H9 (cell line): Measurements from ENCODE around the gene PCDHGC3. TPM values are rescaled to one million over a fixed set of nuclear protein-coding genes. Genes with fewer than 3 reads are reported as not detected.
A peak's percentile ranks its signal among the peaks of the same experiment; 100 is the strongest.

Experiments
- DNase-seq: peaks from one replicate; pipeline ENCODE4 v3.0.0-alpha.2; 2017
- H2AFZ ChIP-seq: one replicate; pipeline ENCODE4 v1.6.1; 2013; ENCODE audit warnings: mild to moderate bottlenecking, low read length, control low read depth, moderate library complexity
- H2AK5ac ChIP-seq: 2 replicates; pipeline ENCODE4 v1.6.1; 2013; ENCODE audit warnings: low read length, control low read depth, mixed read lengths; ENCODE audit not compliant: insufficient read length
- H2BK120ac ChIP-seq: one replicate; pipeline ENCODE4 v1.6.1; 2013; ENCODE audit warnings: low read depth, mild to moderate bottlenecking, low read length, control low read depth, inconsistent platforms; ENCODE audit not compliant: poor library complexity, severe bottlenecking
- H2BK12ac ChIP-seq: 2 replicates; pipeline ENCODE4 v1.6.1; 2013; ENCODE audit warnings: low read length, control low read depth, mixed read lengths, low read depth; ENCODE audit not compliant: insufficient read length
- H2BK15ac ChIP-seq: 2 replicates; pipeline ENCODE4 v1.6.1; 2013; ENCODE audit warnings: low read depth, low read length, control low read depth
- H2BK20ac ChIP-seq: one replicate; pipeline ENCODE4 v1.6.1; 2013; ENCODE audit warnings: low read depth, mild to moderate bottlenecking, low read length, control low read depth, inconsistent platforms; ENCODE audit not compliant: poor library complexity, severe bottlenecking
- H2BK5ac ChIP-seq: 2 replicates; pipeline ENCODE4 v1.6.1; 2013; ENCODE audit warnings: low read length, control low read depth, mixed read lengths; ENCODE audit not compliant: insufficient read length
- H3K14ac ChIP-seq: 2 replicates; pipeline ENCODE4 v1.6.1; 2013; ENCODE audit warnings: low read length, control low read depth; ENCODE audit not compliant: insufficient read depth
- H3K18ac ChIP-seq: 2 replicates; pipeline ENCODE4 v1.6.1; 2013; ENCODE audit warnings: low read depth, mild to moderate bottlenecking, mixed read lengths, low read length, control low read depth; ENCODE audit not compliant: insufficient read length
- H3K23ac ChIP-seq: 2 replicates; pipeline ENCODE4 v1.6.1; 2013; ENCODE audit warnings: low read length, control low read depth, mixed read lengths, low read depth; ENCODE audit not compliant: insufficient read length
- H3K23me2 ChIP-seq: 2 replicates; pipeline ENCODE4 v1.6.1; 2013; ENCODE audit warnings: low read depth, mild to moderate bottlenecking, mixed read lengths, low read length, control low read depth; ENCODE audit not compliant: insufficient read length, poor library complexity, severe bottlenecking
- H3K27ac ChIP-seq: 2 replicates; pipeline ENCODE4 v1.5.1; 2013; ENCODE audit warnings: low read length, control low read depth, mixed read lengths, low read depth; ENCODE audit not compliant: insufficient read length
- H3K27me3 ChIP-seq: 2 replicates; pipeline ENCODE4 v1.6.1; 2013; ENCODE audit warnings: low read length, control low read depth, inconsistent platforms; ENCODE audit not compliant: insufficient read depth
- H3K4ac ChIP-seq: 2 replicates; pipeline ENCODE4 v1.6.1; 2013; ENCODE audit warnings: low read depth, mild to moderate bottlenecking, control low read depth, inconsistent platforms, low read length, moderate library complexity
- H3K4me1 ChIP-seq: 2 replicates; pipeline ENCODE4 v1.6.1; 2013; ENCODE audit warnings: low read length, control low read depth, inconsistent platforms; ENCODE audit not compliant: insufficient read depth
- H3K4me2 ChIP-seq: 2 replicates; pipeline ENCODE4 v1.6.1; 2013; ENCODE audit warnings: low read length, control low read depth, mixed read lengths; ENCODE audit not compliant: insufficient read length, insufficient read depth
- H3K56ac ChIP-seq: 2 replicates; pipeline ENCODE4 v1.6.1; 2013; ENCODE audit warnings: low read depth, mild to moderate bottlenecking, mixed read lengths, low read length, control low read depth; ENCODE audit not compliant: insufficient read length
- H3K79me1 ChIP-seq: 2 replicates; pipeline ENCODE4 v1.6.1; 2013; ENCODE audit warnings: low read depth, mild to moderate bottlenecking, moderate library complexity, low read length, control low read depth, inconsistent platforms; ENCODE audit not compliant: insufficient read depth, poor library complexity, severe bottlenecking
- H3K79me2 ChIP-seq: 2 replicates; pipeline ENCODE4 v1.6.1; 2013; ENCODE audit warnings: low read length, control low read depth, inconsistent platforms; ENCODE audit not compliant: insufficient read depth
- H3K9ac ChIP-seq: 2 replicates; pipeline ENCODE4 v1.6.1; 2013; ENCODE audit warnings: low read length, control low read depth, mixed read lengths; ENCODE audit not compliant: insufficient read length; ENCODE audit errors: extremely low read depth
- H3K9me3 ChIP-seq: one replicate; pipeline ENCODE4 v1.6.1; 2013; ENCODE audit warnings: low read depth, low read length, inconsistent platforms; ENCODE audit not compliant: control insufficient read depth
- H3T11ph ChIP-seq: one replicate; pipeline ENCODE4 v1.6.1; 2013; ENCODE audit warnings: mild to moderate bottlenecking, low read length, control low read depth, inconsistent platforms
- H4K20me1 ChIP-seq: one replicate; pipeline ENCODE4 v1.6.1; 2013; ENCODE audit not compliant: control insufficient read depth, insufficient read length, insufficient read depth
- H4K5ac ChIP-seq: 2 replicates; pipeline ENCODE4 v1.6.1; 2013; ENCODE audit warnings: low read depth, mild to moderate bottlenecking, mixed read lengths, low read length, control low read depth; ENCODE audit not compliant: insufficient read length
- H4K8ac ChIP-seq: replicated peaks from 2 replicates; pipeline ENCODE4 v1.6.1; 2013; ENCODE audit warnings: low read length, control low read depth, mixed read lengths, low read depth; ENCODE audit not compliant: insufficient read length
- H4K91ac ChIP-seq: 2 replicates; pipeline ENCODE4 v1.6.1; 2013; ENCODE audit warnings: low read depth, mild to moderate bottlenecking, moderate library complexity, mixed read lengths, low read length, control low read depth; ENCODE audit not compliant: insufficient read length
- H3K27ac Mint-ChIP-seq, 3 experiments: 2 replicates in 2 of 3; 3 replicates in 1 of 3; pipeline ENCODE4 v1.8.0; 2020 to 2021; ENCODE audit warnings: mixed read lengths in 3 of 3, mild to moderate bottlenecking in 1 of 3, moderate library complexity in 1 of 3
- H3K27me3 Mint-ChIP-seq: 2 replicates; pipeline ENCODE4 v1.8.0; 2021; ENCODE audit warnings: low read depth, mild to moderate bottlenecking, moderate library complexity, mixed read lengths
- H3K36me3 Mint-ChIP-seq, 3 experiments: 2 replicates in 2 of 3; 3 replicates in 1 of 3; pipeline ENCODE4 v1.8.0; 2020 to 2021; ENCODE audit warnings: low read depth in 3 of 3, mixed read lengths in 3 of 3; ENCODE audit not compliant: insufficient read depth in 1 of 3
- H3K4me1 Mint-ChIP-seq, 2 experiments: 2 replicates each; pipeline ENCODE4 v1.8.0; 2020; ENCODE audit warnings: mixed read lengths in 2 of 2
- H3K4me3 Mint-ChIP-seq, 2 experiments: 2 replicates in 1 of 2; 3 replicates in 1 of 2; pipeline ENCODE4 v1.8.0; 2020 to 2021; ENCODE audit warnings: mild to moderate bottlenecking in 2 of 2, mixed read lengths in 2 of 2, moderate library complexity in 1 of 2
- H3K9me3 Mint-ChIP-seq, 2 experiments: 2 replicates in 1 of 2; 3 replicates in 1 of 2; pipeline ENCODE4 v1.8.0; 2020; ENCODE audit warnings: mild to moderate bottlenecking in 2 of 2, mixed read lengths in 2 of 2, moderate library complexity in 1 of 2
- WGBS: extraction: QIAGEN DNeasy Blood & Tissue Kit; methylation state at CpG from one replicate; pipeline ENCODE4 v1.1.7; 2013; ENCODE audit warnings: missing lambda C conversion rate, low lambda C conversion rate, mixed read lengths; ENCODE audit not compliant: insufficient read length; ENCODE audit errors: extremely low coverage; 5-methylcytosine and 5-hydroxymethylcytosine counted together
- total RNA-seq: library from RNA; stranded (reverse); gene quantifications from 2 replicates; pipeline ENCODE4 v1.2.1, GENCODE V29; 2021
- TF ChIP-seq, protein P1 (sequence below): fragments of 200-600 bp; sonication (generic); conservative IDR thresholded peaks from 3 replicates; pipeline ENCODE4 v1.8.0; 2021; ENCODE audit warnings: antibody characterized with exemption, mild to moderate bottlenecking

Gene PCDHGC3
- total RNA-seq, 1 experiment from 2014 or later, result 19.8 TPM

GRCh38 chr5:141496038-141496437 lies 20.3 kb downstream of the PCDHGC3 start:
- peak overlapping the region in 1 of 2 experiments; percentile 33; a peak in 2 of 5 replicates for H3K4me3 Mint-ChIP-seq
- Histone ChIP-seq H3K23me2 (peaks cover 14% of the 10 kb centered on the region), H3K18ac (no peak overlapping the region), H3K9me3 (no peaks in the 10 kb centered on the region), H3K14ac (no peak overlapping the region), H2BK120ac (no peak overlapping the region), H4K91ac (no peak overlapping the region), H4K5ac (no peak overlapping the region), H3K79me2 (no peaks in the 10 kb centered on the region), H2BK20ac (no peak overlapping the region), H3K4me1 (peaks cover 14% of the 10 kb centered on the region), H2BK12ac (no peak overlapping the region), H3K27ac (no peak overlapping the region), H3K27me3 (peaks cover 4% of the 10 kb centered on the region; the same call in 1 of the 2 replicates), H2AK5ac (no peak overlapping the region), H3K9ac (no peak overlapping the region), H3K23ac (no peak overlapping the region), H4K20me1 (no peaks in the 10 kb centered on the region), H4K8ac (no peak overlapping the region), H3T11ph (no peak overlapping the region), H3K4ac (no peak overlapping the region), H3K56ac (no peak overlapping the region), H2BK5ac (no peak overlapping the region), H2AFZ (no peak overlapping the region), H2BK15ac (no peak overlapping the region), H3K79me1 (no peaks in the 10 kb centered on the region), H3K4me2 (peak overlapping the region; percentile 2)
- H3K9me3 Mint-ChIP-seq, result no peaks in the 10 kb centered on the region
- peak; percentile 77 for DNase-seq
- H3K27ac Mint-ChIP-seq, result 0 out of 7 replicates have a peak overlapping the region, but pooled peaks of 2 of the 3 experiments have one; percentile 20 to 26
- H3K36me3 Mint-ChIP-seq, result peaks cover 6 to 11% (median 9%) of the 10 kb centered on the region in 3 experiments; a peak in 5 of 7 replicates
- peaks cover 2% of the 10 kb centered on the region; the same call in 1 of the 2 replicates for H3K27me3 Mint-ChIP-seq
- peaks cover 27 to 28% of the 10 kb centered on the region in 2 experiments for H3K4me1 Mint-ChIP-seq
- WGBS, result no CpG with 5 or more reads among the region's 4 CpGs
- TF ChIP-seq, protein P1, sequence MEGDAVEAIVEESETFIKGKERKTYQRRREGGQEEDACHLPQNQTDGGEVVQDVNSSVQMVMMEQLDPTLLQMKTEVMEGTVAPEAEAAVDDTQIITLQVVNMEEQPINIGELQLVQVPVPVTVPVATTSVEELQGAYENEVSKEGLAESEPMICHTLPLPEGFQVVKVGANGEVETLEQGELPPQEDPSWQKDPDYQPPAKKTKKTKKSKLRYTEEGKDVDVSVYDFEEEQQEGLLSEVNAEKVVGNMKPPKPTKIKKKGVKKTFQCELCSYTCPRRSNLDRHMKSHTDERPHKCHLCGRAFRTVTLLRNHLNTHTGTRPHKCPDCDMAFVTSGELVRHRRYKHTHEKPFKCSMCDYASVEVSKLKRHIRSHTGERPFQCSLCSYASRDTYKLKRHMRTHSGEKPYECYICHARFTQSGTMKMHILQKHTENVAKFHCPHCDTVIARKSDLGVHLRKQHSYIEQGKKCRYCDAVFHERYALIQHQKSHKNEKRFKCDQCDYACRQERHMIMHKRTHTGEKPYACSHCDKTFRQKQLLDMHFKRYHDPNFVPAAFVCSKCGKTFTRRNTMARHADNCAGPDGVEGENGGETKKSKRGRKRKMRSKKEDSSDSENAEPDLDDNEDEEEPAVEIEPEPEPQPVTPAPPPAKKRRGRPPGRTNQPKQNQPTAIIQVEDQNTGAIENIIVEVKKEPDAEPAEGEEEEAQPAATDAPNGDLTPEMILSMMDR, result no peak
